ENCODE measurements around the gene TNFAIP8L2. TPM values are rescaled to one million over a fixed set of nuclear protein-coding genes. Genes with fewer than 3 reads are reported as not detected.
A peak's percentile ranks its signal among the peaks of the same experiment; 100 is the strongest.
"Not testable (repeated sequence)": the region's sequence is repeated elsewhere in the genome, so short reads cannot be mapped to it uniquely, and the experiment has no call there.

TNFAIP8L2 gene
- total RNA-seq, 4 donors from 2014 or later, result 1.1 to 3.1 (median 1.4) TPM; not detected in 1

GRCh38 chr1:151193304-151193703 is 36.9 kb downstream of the TNFAIP8L2 start:
- in situ Hi-C loops (cut with MboI; ENCODE audit: low sequenced_read_pairs in 4 of 4), result loop anchor here in 2 of 4 donors (10.0 kb wide), 2 partner anchors 61 to 151 kb away; partner anchors contain the start of genes PSMD4 (in 1 of the 2) and RFX5 (in 1 of the 2)
- intact Hi-C loops (cut with DNase I; ENCODE audit: low total_unique reads), result no loop called here

GRCh38 chr1:151193856-151194255 is 37.4 kb downstream of the TNFAIP8L2 start:
- ATAC-seq (no peak), DNase-seq (no peak)
- peaks cover 4 to 23% of the 10 kb centered on the region in 2 donors for H3K4me1 ChIP-seq
- H3K36me3 ChIP-seq, result no peaks in the 10 kb centered on the region
- H3K9me3 ChIP-seq, result no peaks in the 10 kb centered on the region
- H3K27me3 ChIP-seq, result no peaks in the 10 kb centered on the region
- intact Hi-C loops (cut with DNase I; ENCODE audit: low total_unique reads) (no loop called here), in situ Hi-C loops (cut with MboI; ENCODE audit: low sequenced_read_pairs in 4 of 4) (loop anchor here in 2 of 4 donors (10.0 kb wide), 2 partner anchors 61 to 151 kb away; partner anchors contain the start of genes PSMD4 (in 1 of the 2) and RFX5 (in 1 of the 2))
- TF ChIP-seq CTCF (IDR thresholded peaks at IDR 0.05 in 4 of 5, conservative IDR thresholded peaks at IDR 0.05 in 1 of 5) (no peak), POLR2A (IDR thresholded peaks at IDR 0.05) (no peak)
- no peak overlapping the region for H3K4me3 ChIP-seq
- H3K27ac ChIP-seq, result no peak overlapping the region

More at GRCh38 chr1:151193304-151193703, 36.9 kb downstream of the TNFAIP8L2 start:
- peaks cover 10 to 28% of the 10 kb centered on the region in 2 donors for H3K4me1 ChIP-seq
- no peak overlapping the region for H3K4me3 ChIP-seq
- ATAC-seq (no peak), DNase-seq (no peak)
- no peaks in the 10 kb centered on the region for H3K36me3 ChIP-seq
- no peak overlapping the region for H3K27ac ChIP-seq
- no peak for TF ChIP-seq CTCF (IDR thresholded peaks at IDR 0.05 in 4 of 5, conservative IDR thresholded peaks at IDR 0.05 in 1 of 5)
- TF ChIP-seq POLR2A (IDR thresholded peaks at IDR 0.05), result no peak
- H3K27me3 ChIP-seq, result no peaks in the 10 kb centered on the region
- H3K9me3 ChIP-seq, result no peaks in the 10 kb centered on the region

- intact Hi-C loops (cut with DNase I; ENCODE audit: low total_unique reads), result loop anchor here (5.0 kb wide), 2 partner anchors 132 to 147 kb away; partner anchors contain the start of gene PI4KB
- H3K4me3 ChIP-seq, result peak overlapping the region in 2 of 4 donors; percentile 35 to 39
- not testable (repeated sequence) for H3K9me3 ChIP-seq, H3K27me3 ChIP-seq, ATAC-seq, H3K36me3 ChIP-seq
- peak overlapping the region; percentile 69 to 99 (median 96) for H3K27ac ChIP-seq
- peaks cover 7 to 25% of the 10 kb centered on the region in 2 donors for H3K4me1 ChIP-seq
- in situ Hi-C loops (cut with MboI; ENCODE audit: low sequenced_read_pairs in 4 of 4), result loop anchor here (5.0 to 10.0 kb wide), 3 partner anchors 57 to 150 kb away; partner anchors contain the start of genes PSMD4 (in 4 of the 4) and RFX5 (in 1 of the 4)
- DNase-seq, result peak in 1 of 2 donors; percentile 67
Observed at GRCh38 chr1:151194894-151195594, 38.6 kb downstream of the TNFAIP8L2 start.

- peak; percentile 57 to 72 for DNase-seq
- H3K27me3 ChIP-seq, result no peaks in the 10 kb centered on the region
- no peaks in the 10 kb centered on the region for H3K9me3 ChIP-seq
- peaks cover 19 to 33% of the 10 kb centered on the region in 2 donors for H3K4me1 ChIP-seq
- peak overlapping the region; percentile 69 to 99 (median 96) for H3K27ac ChIP-seq
- in situ Hi-C loops (cut with MboI; ENCODE audit: low sequenced_read_pairs in 4 of 4), result loop anchor here (5.0 to 10.0 kb wide), 3 partner anchors 56 to 148 kb away; partner anchors contain the start of genes PSMD4 (in 4 of the 4) and RFX5 (in 1 of the 4)
- H3K4me3 ChIP-seq, result peak overlapping the region; percentile 19 to 39 (median 28)
- no peaks in the 10 kb centered on the region for H3K36me3 ChIP-seq
- intact Hi-C loops (cut with DNase I; ENCODE audit: low total_unique reads), result loop anchor here (5.0 kb wide), 2 partner anchors 131 to 146 kb away; partner anchors contain the start of gene PI4KB
- ATAC-seq, result peak; percentile 34 to 57
- TF ChIP-seq POLR2A (IDR thresholded peaks at IDR 0.05) (no peak), CTCF (IDR thresholded peaks at IDR 0.05 in 4 of 5, conservative IDR thresholded peaks at IDR 0.05 in 1 of 5) (peak; percentile 54 to 72 (median 68))
Observed at GRCh38 chr1:151196292-151196800, 39.9 kb downstream of the TNFAIP8L2 start.

GRCh38 chr1:151197863-151198253 is 41.4 kb downstream of the TNFAIP8L2 start:
- no peak for ATAC-seq
- DNase-seq, result no peak
- Histone ChIP-seq H3K4me3 (peak overlapping the region; percentile 84 to 97 (median 93)), H3K4me1 (peaks cover 32 to 48% of the 10 kb centered on the region in 2 donors), H3K27ac (peak overlapping the region; percentile 96 to 99 (median 96)), H3K9me3 (no peaks in the 10 kb centered on the region), H3K27me3 (no peaks in the 10 kb centered on the region), H3K36me3 (no peaks in the 10 kb centered on the region)
- in situ Hi-C loops (cut with MboI; ENCODE audit: low sequenced_read_pairs in 4 of 4) (loop anchor here (5.0 to 10.0 kb wide), 3 partner anchors 54 to 147 kb away; partner anchors contain the start of genes PSMD4 (in 4 of the 4) and RFX5 (in 1 of the 4)), intact Hi-C loops (cut with DNase I; ENCODE audit: low total_unique reads) (loop anchor here (1.0 to 5.0 kb wide), 3 partner anchors 53 to 144 kb away; partner anchors contain the start of gene PI4KB)
- TF ChIP-seq POLR2A (IDR thresholded peaks at IDR 0.05), result no peak
- no peak for TF ChIP-seq CTCF (IDR thresholded peaks at IDR 0.05 in 4 of 5, conservative IDR thresholded peaks at IDR 0.05 in 1 of 5)

Measured in gastrocnemius medialis (tissue), 4 donors.